ENCODE results near the gene PARD3. TPM values are rescaled to one million over a fixed set of nuclear protein-coding genes. Genes with fewer than 3 reads are reported as not detected.

PARD3 gene
- total RNA-seq, 1 experiment from 2014 or later = 51.8 TPM

DNA sequence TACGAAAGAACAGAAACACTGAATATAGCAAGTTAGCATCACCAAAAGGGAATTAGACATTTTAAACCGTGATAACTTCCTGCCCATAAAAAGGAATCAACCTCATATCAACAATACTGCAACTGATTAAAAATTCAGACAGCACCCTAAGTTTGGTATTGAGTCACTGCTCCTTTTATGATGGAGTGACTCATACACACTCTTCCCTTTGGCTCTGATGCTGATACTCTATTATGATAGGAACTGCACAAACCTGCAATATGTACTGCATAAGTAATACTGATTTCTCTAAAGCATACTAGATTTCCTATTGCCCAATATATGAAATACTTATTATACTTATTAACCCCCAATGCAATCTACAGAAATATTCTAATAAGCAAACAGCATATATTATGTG, 118.7 kb downstream of the PARD3 start:
- CTCF ChIA-PET = no interaction called here
- Mint-ChIP-seq H3K4me3 (no peak overlapping the region), H3K27ac (no peak overlapping the region), H3K4me1 (peaks cover 35% of the 10 kb centered on the region), H3K27me3 (ENCODE audit: low read depth) (no peaks in the 10 kb centered on the region), H3K36me3 (peaks cover 17% of the 10 kb centered on the region), H3K9me3 (peaks cover 2% of the 10 kb centered on the region; the same call in 1 of the 2 replicates)
- ATAC-seq = no peak
- POLR2A ChIA-PET = no interaction called here
- DNase-seq (ENCODE audit: low spot score) = no peak
- TF ChIP-seq FOXP1 (CRISPR knock-in tag; IDR thresholded peaks at IDR 0.05; ENCODE audit: borderline replicate concordance) = no peak
- TF ChIP-seq, protein P1, sequence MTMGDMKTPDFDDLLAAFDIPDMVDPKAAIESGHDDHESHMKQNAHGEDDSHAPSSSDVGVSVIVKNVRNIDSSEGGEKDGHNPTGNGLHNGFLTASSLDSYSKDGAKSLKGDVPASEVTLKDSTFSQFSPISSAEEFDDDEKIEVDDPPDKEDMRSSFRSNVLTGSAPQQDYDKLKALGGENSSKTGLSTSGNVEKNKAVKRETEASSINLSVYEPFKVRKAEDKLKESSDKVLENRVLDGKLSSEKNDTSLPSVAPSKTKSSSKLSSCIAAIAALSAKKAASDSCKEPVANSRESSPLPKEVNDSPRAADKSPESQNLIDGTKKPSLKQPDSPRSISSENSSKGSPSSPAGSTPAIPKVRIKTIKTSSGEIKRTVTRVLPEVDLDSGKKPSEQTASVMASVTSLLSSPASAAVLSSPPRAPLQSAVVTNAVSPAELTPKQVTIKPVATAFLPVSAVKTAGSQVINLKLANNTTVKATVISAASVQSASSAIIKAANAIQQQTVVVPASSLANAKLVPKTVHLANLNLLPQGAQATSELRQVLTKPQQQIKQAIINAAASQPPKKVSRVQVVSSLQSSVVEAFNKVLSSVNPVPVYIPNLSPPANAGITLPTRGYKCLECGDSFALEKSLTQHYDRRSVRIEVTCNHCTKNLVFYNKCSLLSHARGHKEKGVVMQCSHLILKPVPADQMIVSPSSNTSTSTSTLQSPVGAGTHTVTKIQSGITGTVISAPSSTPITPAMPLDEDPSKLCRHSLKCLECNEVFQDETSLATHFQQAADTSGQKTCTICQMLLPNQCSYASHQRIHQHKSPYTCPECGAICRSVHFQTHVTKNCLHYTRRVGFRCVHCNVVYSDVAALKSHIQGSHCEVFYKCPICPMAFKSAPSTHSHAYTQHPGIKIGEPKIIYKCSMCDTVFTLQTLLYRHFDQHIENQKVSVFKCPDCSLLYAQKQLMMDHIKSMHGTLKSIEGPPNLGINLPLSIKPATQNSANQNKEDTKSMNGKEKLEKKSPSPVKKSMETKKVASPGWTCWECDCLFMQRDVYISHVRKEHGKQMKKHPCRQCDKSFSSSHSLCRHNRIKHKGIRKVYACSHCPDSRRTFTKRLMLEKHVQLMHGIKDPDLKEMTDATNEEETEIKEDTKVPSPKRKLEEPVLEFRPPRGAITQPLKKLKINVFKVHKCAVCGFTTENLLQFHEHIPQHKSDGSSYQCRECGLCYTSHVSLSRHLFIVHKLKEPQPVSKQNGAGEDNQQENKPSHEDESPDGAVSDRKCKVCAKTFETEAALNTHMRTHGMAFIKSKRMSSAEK (CRISPR knock-in tag; IDR thresholded peaks at IDR 0.05; ENCODE audit: borderline replicate concordance) = no peak
- no peak for TF ChIP-seq ZNF219 (CRISPR knock-in tag; IDR thresholded peaks at IDR 0.05; ENCODE audit: borderline replicate concordance)
- TF ChIP-seq, protein P2, sequence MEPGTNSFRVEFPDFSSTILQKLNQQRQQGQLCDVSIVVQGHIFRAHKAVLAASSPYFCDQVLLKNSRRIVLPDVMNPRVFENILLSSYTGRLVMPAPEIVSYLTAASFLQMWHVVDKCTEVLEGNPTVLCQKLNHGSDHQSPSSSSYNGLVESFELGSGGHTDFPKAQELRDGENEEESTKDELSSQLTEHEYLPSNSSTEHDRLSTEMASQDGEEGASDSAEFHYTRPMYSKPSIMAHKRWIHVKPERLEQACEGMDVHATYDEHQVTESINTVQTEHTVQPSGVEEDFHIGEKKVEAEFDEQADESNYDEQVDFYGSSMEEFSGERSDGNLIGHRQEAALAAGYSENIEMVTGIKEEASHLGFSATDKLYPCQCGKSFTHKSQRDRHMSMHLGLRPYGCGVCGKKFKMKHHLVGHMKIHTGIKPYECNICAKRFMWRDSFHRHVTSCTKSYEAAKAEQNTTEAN (CRISPR knock-in tag; IDR thresholded peaks at IDR 0.05) = no peak
- TF ChIP-seq, protein P3, sequence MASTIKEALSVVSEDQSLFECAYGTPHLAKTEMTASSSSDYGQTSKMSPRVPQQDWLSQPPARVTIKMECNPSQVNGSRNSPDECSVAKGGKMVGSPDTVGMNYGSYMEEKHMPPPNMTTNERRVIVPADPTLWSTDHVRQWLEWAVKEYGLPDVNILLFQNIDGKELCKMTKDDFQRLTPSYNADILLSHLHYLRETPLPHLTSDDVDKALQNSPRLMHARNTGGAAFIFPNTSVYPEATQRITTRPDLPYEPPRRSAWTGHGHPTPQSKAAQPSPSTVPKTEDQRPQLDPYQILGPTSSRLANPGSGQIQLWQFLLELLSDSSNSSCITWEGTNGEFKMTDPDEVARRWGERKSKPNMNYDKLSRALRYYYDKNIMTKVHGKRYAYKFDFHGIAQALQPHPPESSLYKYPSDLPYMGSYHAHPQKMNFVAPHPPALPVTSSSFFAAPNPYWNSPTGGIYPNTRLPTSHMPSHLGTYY (CRISPR knock-in tag; IDR thresholded peaks at IDR 0.05) = no peak
- no peak for TF ChIP-seq ZNF396 (CRISPR knock-in tag; IDR thresholded peaks at IDR 0.05; ENCODE audit: borderline replicate concordance)
- TF ChIP-seq NFE2L1 (CRISPR knock-in tag; IDR thresholded peaks at IDR 0.05) = no peak

DNA sequence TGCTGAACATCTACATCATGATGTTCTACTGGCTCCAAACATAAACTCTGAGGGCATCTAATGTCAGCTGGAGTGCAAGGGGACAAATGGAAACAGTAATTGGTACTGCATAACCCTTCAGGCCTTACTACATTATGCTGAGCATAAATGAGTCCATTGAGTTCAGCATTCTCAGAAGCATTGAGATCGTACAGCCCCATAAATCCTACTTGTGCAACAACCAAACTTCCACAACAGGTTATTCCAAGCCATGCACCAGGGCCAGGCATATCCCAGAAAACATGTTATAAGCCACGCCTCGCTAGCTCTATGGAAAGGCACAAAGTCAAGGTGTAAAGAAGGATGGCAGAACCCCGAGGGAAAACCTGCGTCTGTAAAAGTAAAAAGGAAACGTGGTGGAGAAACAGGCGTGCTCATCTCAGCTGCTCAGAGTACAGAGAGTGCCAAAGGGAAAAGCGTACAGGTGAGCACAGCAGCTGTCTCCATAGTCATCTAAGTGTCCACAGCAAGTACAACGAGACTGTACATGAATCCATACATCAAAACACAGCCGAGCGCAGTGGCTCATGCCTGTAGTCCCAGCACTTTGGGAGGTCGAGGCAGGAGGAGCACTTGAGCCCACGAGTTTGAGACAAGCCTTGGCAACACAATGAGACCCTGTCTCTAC, 124.6 kb downstream of the PARD3 start:
- DNase-seq (ENCODE audit: low spot score) (no peak), ATAC-seq (no peak)
- H3K27ac Mint-ChIP-seq = no peak overlapping the region
- H3K9me3 Mint-ChIP-seq = peaks cover 3% of the 10 kb centered on the region; the same call in 1 of the 2 replicates
- no peak overlapping the region for H3K4me3 Mint-ChIP-seq
- ChIA-PET CTCF (interaction anchor here (0.9 to 1.1 kb wide), 2 partner anchors 42 to 248 kb away, joined by 3 to 4 read pairs; no protein-coding TSS in a partner anchor), POLR2A (no interaction called here)
- no peaks in the 10 kb centered on the region for H3K27me3 Mint-ChIP-seq (ENCODE audit: low read depth)
- peaks cover 13% of the 10 kb centered on the region for H3K36me3 Mint-ChIP-seq
- TF ChIP-seq, protein P4, sequence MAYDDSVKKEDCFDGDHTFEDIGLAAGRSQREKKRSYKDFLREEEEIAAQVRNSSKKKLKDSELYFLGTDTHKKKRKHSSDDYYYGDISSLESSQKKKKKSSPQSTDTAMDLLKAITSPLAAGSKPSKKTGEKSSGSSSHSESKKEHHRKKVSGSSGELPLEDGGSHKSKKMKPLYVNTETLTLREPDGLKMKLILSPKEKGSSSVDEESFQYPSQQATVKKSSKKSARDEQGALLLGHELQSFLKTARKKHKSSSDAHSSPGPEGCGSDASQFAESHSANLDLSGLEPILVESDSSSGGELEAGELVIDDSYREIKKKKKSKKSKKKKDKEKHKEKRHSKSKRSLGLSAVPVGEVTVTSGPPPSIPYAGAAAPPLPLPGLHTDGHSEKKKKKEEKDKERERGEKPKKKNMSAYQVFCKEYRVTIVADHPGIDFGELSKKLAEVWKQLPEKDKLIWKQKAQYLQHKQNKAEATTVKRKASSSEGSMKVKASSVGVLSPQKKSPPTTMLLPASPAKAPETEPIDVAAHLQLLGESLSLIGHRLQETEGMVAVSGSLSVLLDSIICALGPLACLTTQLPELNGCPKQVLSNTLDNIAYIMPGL (CRISPR knock-in tag; IDR thresholded peaks at IDR 0.05) = no peak
- TF ChIP-seq, protein P5, sequence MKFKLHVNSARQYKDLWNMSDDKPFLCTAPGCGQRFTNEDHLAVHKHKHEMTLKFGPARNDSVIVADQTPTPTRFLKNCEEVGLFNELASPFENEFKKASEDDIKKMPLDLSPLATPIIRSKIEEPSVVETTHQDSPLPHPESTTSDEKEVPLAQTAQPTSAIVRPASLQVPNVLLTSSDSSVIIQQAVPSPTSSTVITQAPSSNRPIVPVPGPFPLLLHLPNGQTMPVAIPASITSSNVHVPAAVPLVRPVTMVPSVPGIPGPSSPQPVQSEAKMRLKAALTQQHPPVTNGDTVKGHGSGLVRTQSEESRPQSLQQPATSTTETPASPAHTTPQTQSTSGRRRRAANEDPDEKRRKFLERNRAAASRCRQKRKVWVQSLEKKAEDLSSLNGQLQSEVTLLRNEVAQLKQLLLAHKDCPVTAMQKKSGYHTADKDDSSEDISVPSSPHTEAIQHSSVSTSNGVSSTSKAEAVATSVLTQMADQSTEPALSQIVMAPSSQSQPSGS (CRISPR knock-in tag; IDR thresholded peaks at IDR 0.05; ENCODE audit: borderline replicate concordance, low read depth) = no peak
- TF ChIP-seq SMAD4 (CRISPR knock-in tag; IDR thresholded peaks at IDR 0.05) = no peak
- TF ChIP-seq NR1H2 (CRISPR knock-in tag; IDR thresholded peaks at IDR 0.05) = no peak
- no peak for TF ChIP-seq MYBL2 (CRISPR knock-in tag; IDR thresholded peaks at IDR 0.05)
- no peak for TF ChIP-seq GABPB1 (CRISPR knock-in tag; IDR thresholded peaks at IDR 0.05)
- TF ChIP-seq ZNF232 (CRISPR knock-in tag; IDR thresholded peaks at IDR 0.05) = no peak
- TF ChIP-seq ZNF671 (CRISPR knock-in tag; IDR thresholded peaks at IDR 0.05) = no peak
- TF ChIP-seq NFYB (CRISPR knock-in tag; conservative IDR thresholded peaks at IDR 0.05; ENCODE audit: low read depth) = no peak
- TF ChIP-seq ZNF121 (CRISPR knock-in tag; IDR thresholded peaks at IDR 0.05) = no peak
- no peak for TF ChIP-seq NFATC4 (CRISPR knock-in tag; IDR thresholded peaks at IDR 0.05)
- TF ChIP-seq, protein P6, sequence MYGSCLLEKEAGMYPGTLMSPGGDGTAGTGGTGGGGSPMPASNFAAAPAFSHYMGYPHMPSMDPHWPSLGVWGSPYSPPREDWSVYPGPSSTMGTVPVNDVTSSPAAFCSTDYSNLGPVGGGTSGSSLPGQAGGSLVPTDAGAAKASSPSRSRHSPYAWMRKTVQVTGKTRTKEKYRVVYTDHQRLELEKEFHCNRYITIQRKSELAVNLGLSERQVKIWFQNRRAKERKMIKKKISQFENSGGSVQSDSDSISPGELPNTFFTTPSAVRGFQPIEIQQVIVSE (CRISPR knock-in tag; IDR thresholded peaks at IDR 0.05; ENCODE audit: borderline replicate concordance) = no peak
- TF ChIP-seq TP53 (CRISPR knock-in tag; IDR thresholded peaks at IDR 0.05) = no peak
- no peak for TF ChIP-seq TCF7 (CRISPR knock-in tag; IDR thresholded peaks at IDR 0.05; ENCODE audit: low read depth)
- TF ChIP-seq GRHL2 (CRISPR knock-in tag; IDR thresholded peaks at IDR 0.05; ENCODE audit: insufficient replicate concordance, severe bottlenecking) = no peak
- no peak for TF ChIP-seq NR2C2 (CRISPR knock-in tag; IDR thresholded peaks at IDR 0.05)
- TF ChIP-seq KAT7 (CRISPR knock-in tag; IDR thresholded peaks at IDR 0.05; ENCODE audit: borderline replicate concordance) = no peak
- peaks cover 17% of the 10 kb centered on the region for H3K4me1 Mint-ChIP-seq
